GM12878 (cell line): ENCODE data around the gene PAQR7.

Experiments
- HDGF ChIP-seq: fragments of 450-650 bp; IDR thresholded peaks from 2 replicates; pipeline ENCODE4 v1.6.1; 2016; ENCODE audit warnings: antibody characterized with exemption
- NFIC ChIP-seq: IDR thresholded peaks from 2 replicates; pipeline ENCODE4 v1.6.1; 2012; ENCODE audit warnings: low read depth, mild to moderate bottlenecking, inconsistent platforms, low read length, moderate library complexity
- NRF1 ChIP-seq: conservative IDR thresholded peaks from 2 replicates; pipeline ENCODE4 v1.6.1; 2011; ENCODE audit warnings: mild to moderate bottlenecking, low read depth, low read length, improper control_type of control experiment
- POLR2A ChIP-seq: IDR thresholded peaks from 2 replicates; pipeline ENCODE4 v1.6.1; 2011; ENCODE audit warnings: low read depth, mild to moderate bottlenecking, low read length
- REST ChIP-seq: IDR thresholded peaks from 2 replicates; pipeline ENCODE4 v1.6.1; 2012; ENCODE audit warnings: mild to moderate bottlenecking, low read depth, low read length

- TF ChIP-seq NFIC (no peak), POLR2A (no peak), HDGF (no peak), NRF1 (no peak), REST (no peak)
Measured at GRCh38 chr1:25854554-25854953, 21.0 kb downstream of the PAQR7 start.
